A673 (cell line): ENCODE data around the gene EDA. TPM values are rescaled to one million over a fixed set of nuclear protein-coding genes. Genes with fewer than 3 reads are reported as not detected.

Experiments
- BruUV-seq: library from RNA; stranded (reverse); fragments of 400-500 nt; replicated peaks from 2 replicates; lab custom pipeline; 2021; lab: Mats Ljungman, UMichigan
- CTCF ChIA-PET: fragments of 300-600 bp; sonication (Branson Sonifier 250); formaldehyde crosslinking; loops from one replicate; lab custom pipeline; 2022; ENCODE audit warnings: antibody characterized with exemption; lab: Charles Lee
- POLR2A ChIA-PET: fragments of 300-600 bp; sonication (Branson Sonifier 250); formaldehyde crosslinking; loops from one replicate; lab custom pipeline; 2022; ENCODE audit warnings: antibody characterized with exemption; ENCODE audit not compliant: low non-redundant PET; lab: Charles Lee
- DNase-seq: peaks from one replicate; pipeline ENCODE4 v3.0.0-alpha.2; 2015; ENCODE audit warnings: low spot score
- H3K27ac ChIP-seq: fragments of 200-600 bp; sonication (generic); 2 replicates; pipeline ENCODE4 v1.5.1; 2016; ENCODE audit warnings: mixed run types, low read depth, mild to moderate bottlenecking, mixed read lengths, antibody characterized with exemption, low read length; ENCODE audit not compliant: poor library complexity, severe bottlenecking
- H3K27me3 ChIP-seq: fragments of 200-600 bp; sonication (generic); replicated peaks from 2 replicates; pipeline ENCODE4 v1.6.1; 2017; ENCODE audit warnings: mixed run types, low read depth, mild to moderate bottlenecking, mixed read lengths, antibody characterized with exemption, low read length; ENCODE audit not compliant: insufficient read depth, poor library complexity
- H3K36me3 ChIP-seq: fragments of 200-600 bp; sonication (generic); 2 replicates; pipeline ENCODE4 v1.6.1; 2016; ENCODE audit warnings: mixed run types, mild to moderate bottlenecking, mixed read lengths, antibody characterized with exemption, low read length; ENCODE audit not compliant: insufficient read depth, poor library complexity, severe bottlenecking
- H3K4me1 ChIP-seq: fragments of 200-600 bp; sonication (generic); 2 replicates; pipeline ENCODE4 v1.6.1; 2017; ENCODE audit warnings: mixed run types, mild to moderate bottlenecking, mixed read lengths, antibody characterized with exemption, low read length; ENCODE audit not compliant: insufficient read depth, poor library complexity, severe bottlenecking
- H3K4me3 ChIP-seq: fragments of 200-600 bp; sonication (generic); 2 replicates; pipeline ENCODE4 v1.5.1; 2016; ENCODE audit warnings: low read depth, mixed run types, mild to moderate bottlenecking, mixed read lengths, low read length; ENCODE audit not compliant: poor library complexity, severe bottlenecking
- H3K9me3 ChIP-seq: fragments of 200-600 bp; sonication (generic); 2 replicates; pipeline ENCODE4 v1.6.1; 2016; ENCODE audit warnings: mixed run types, low read depth, mild to moderate bottlenecking, mixed read lengths, antibody characterized with exemption, low read length; ENCODE audit not compliant: poor library complexity, severe bottlenecking
- CTCF ChIP-seq: fragments of 300-800, 200-600 bp; sonication (generic); conservative IDR thresholded peaks from 2 replicates; pipeline ENCODE4 v1.5.1; 2017; ENCODE audit warnings: low read depth, mild to moderate bottlenecking, antibody characterized with exemption, low read length, moderate library complexity, mixed read lengths
- EZH2 ChIP-seq: fragments of 200-600 bp; sonication (generic); IDR thresholded peaks from 2 replicates; pipeline ENCODE4 v1.6.1; 2017; ENCODE audit warnings: borderline replicate concordance, low read depth, mild to moderate bottlenecking, mixed read lengths, antibody characterized with exemption, low read length; ENCODE audit not compliant: poor library complexity, severe bottlenecking
- intact Hi-C: fragments of 100-400 bp; cut with micrococcal nuclease; formaldehyde crosslinking; loops from one replicate; pipeline ENCODE4 v1.10.0; 2022; ENCODE audit not compliant: unreplicated experiment
- total RNA-seq: library from RNA; stranded (reverse); gene quantifications from 2 replicates; pipeline ENCODE4 v1.2.3, GENCODE V29; 2021

Gene EDA
- total RNA-seq, 1 experiment from 2014 or later: 3.3 TPM

- ChIA-PET POLR2A (no interaction called here), CTCF (no interaction called here)
- Histone ChIP-seq H3K36me3 (no peaks in the 10 kb centered on the region), H3K27me3 (no peaks in the 10 kb centered on the region), H3K27ac (no peak overlapping the region), H3K9me3 (peaks cover 2% of the 10 kb centered on the region), H3K4me3 (no peak overlapping the region), H3K4me1 (no peaks in the 10 kb centered on the region)
- intact Hi-C loops: no loop called here
- DNase-seq: no peak
- TF ChIP-seq EZH2: no peak
- no peak for TF ChIP-seq CTCF
- BruUV-seq: no TSS peak
Measured at GRCh38 chrX:69664693-69665092, 48.8 kb downstream of the EDA start.

GRCh38 chrX:69670001-69670555, 54.2 kb downstream of the EDA start:
- Histone ChIP-seq H3K4me1 (no peaks in the 10 kb centered on the region), H3K27me3 (no peaks in the 10 kb centered on the region), H3K4me3 (no peak overlapping the region), H3K36me3 (no peaks in the 10 kb centered on the region), H3K27ac (no peak overlapping the region), H3K9me3 (peaks cover 15% of the 10 kb centered on the region)
- no peak for TF ChIP-seq CTCF
- no peak for TF ChIP-seq EZH2
- intact Hi-C loops: no loop called here
- DNase-seq: no peak
- ChIA-PET CTCF (no interaction called here), POLR2A (no interaction called here)
- no TSS peak for BruUV-seq

- Histone ChIP-seq H3K4me1 (no peaks in the 10 kb centered on the region), H3K36me3 (no peaks in the 10 kb centered on the region), H3K27me3 (no peaks in the 10 kb centered on the region), H3K27ac (no peak overlapping the region), H3K4me3 (no peak overlapping the region), H3K9me3 (peaks cover 11% of the 10 kb centered on the region)
- POLR2A ChIA-PET: no interaction called here
- BruUV-seq: no TSS peak
- CTCF ChIA-PET: no interaction called here
- intact Hi-C loops: no loop called here
- no peak for DNase-seq
- TF ChIP-seq CTCF (no peak), EZH2 (no peak)
Measured at GRCh38 chrX:69674891-69675290, 59.0 kb downstream of the EDA start.
